Ishikawa (cell line): Measurements from ENCODE around the gene ATP2C2.
A peak's percentile ranks its signal among the peaks of the same experiment; 100 is the strongest.

Source experiments
- CEBPB ChIP-seq: IDR thresholded peaks from 2 replicates; pipeline ENCODE4 v1.6.1; 2012
- CREB1 ChIP-seq: IDR thresholded peaks from 2 replicates; pipeline ENCODE4 v1.6.1; 2012; ENCODE audit warnings: low read depth
- EGR1 ChIP-seq: IDR thresholded peaks from 2 replicates; pipeline ENCODE4 v1.6.1; 2012
- EP300 ChIP-seq: IDR thresholded peaks from 2 replicates; pipeline ENCODE4 v1.6.1; 2012; ENCODE audit warnings: borderline replicate concordance
- FOXM1 ChIP-seq: IDR thresholded peaks from 2 replicates; pipeline ENCODE4 v1.6.1; 2012; ENCODE audit warnings: low read depth, borderline replicate concordance
- MAX ChIP-seq: IDR thresholded peaks from 2 replicates; pipeline ENCODE4 v1.6.1; 2012
- NFIC ChIP-seq: IDR thresholded peaks from 2 replicates; pipeline ENCODE4 v1.6.1; 2012
- RAD21 ChIP-seq: IDR thresholded peaks from 2 replicates; pipeline ENCODE4 v1.6.1; 2012; ENCODE audit warnings: low read depth
- REST ChIP-seq: IDR thresholded peaks from 2 replicates; pipeline ENCODE4 v1.6.1; 2012; ENCODE audit warnings: low read depth, mild to moderate bottlenecking
- TAF1 ChIP-seq: IDR thresholded peaks from 2 replicates; pipeline ENCODE4 v1.6.1; 2012; ENCODE audit warnings: low read depth, mild to moderate bottlenecking
- TCF12 ChIP-seq: IDR thresholded peaks from 2 replicates; pipeline ENCODE4 v1.6.1; 2012; ENCODE audit warnings: low read depth
- TEAD4 ChIP-seq: IDR thresholded peaks from 2 replicates; pipeline ENCODE4 v1.6.1; 2012
- YY1 ChIP-seq: IDR thresholded peaks from 2 replicates; pipeline ENCODE4 v1.6.1; 2012; ENCODE audit warnings: low read depth
- ZBTB7A ChIP-seq: IDR thresholded peaks from 2 replicates; pipeline ENCODE4 v1.6.1; 2012; ENCODE audit warnings: low read depth
- TF ChIP-seq, protein P1 (sequence below): IDR thresholded peaks from 2 replicates; pipeline ENCODE4 v1.6.1; 2012

Gene ATP2C2

DNA sequence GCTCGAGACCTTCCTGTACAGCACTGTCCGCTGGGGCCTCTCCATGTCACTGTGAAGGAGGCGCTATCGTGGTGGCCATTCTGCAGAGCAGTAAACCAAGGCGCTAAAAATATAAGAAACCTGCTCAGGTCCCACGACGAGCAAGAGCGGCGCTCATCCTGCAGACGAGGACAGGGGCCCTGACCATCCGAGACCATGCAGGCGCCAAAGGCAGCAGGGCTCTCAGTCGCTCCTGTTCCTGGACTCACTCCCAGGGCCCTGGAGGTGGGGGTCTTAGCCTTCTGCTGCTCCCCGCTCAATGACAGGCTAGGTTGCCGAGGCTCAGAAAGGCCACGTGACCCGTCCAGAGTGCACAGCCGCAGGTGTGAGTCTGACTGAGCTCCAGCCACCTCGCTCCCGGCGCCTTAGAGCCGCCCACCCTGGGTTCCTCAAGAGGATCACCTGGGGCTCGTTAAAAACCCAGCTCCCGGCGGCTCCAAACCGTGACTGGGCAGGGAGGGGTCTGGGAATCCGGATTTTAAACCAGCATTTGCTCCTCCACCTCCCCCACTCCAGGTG lies 509 bp upstream of the ATP2C2 start:
- TF ChIP-seq, protein P1, sequence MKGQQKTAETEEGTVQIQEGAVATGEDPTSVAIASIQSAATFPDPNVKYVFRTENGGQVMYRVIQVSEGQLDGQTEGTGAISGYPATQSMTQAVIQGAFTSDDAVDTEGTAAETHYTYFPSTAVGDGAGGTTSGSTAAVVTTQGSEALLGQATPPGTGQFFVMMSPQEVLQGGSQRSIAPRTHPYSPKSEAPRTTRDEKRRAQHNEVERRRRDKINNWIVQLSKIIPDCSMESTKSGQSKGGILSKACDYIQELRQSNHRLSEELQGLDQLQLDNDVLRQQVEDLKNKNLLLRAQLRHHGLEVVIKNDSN = peak; percentile 93
- no peak for TF ChIP-seq FOXM1
- peak; percentile 64 for TF ChIP-seq MAX

DNA sequence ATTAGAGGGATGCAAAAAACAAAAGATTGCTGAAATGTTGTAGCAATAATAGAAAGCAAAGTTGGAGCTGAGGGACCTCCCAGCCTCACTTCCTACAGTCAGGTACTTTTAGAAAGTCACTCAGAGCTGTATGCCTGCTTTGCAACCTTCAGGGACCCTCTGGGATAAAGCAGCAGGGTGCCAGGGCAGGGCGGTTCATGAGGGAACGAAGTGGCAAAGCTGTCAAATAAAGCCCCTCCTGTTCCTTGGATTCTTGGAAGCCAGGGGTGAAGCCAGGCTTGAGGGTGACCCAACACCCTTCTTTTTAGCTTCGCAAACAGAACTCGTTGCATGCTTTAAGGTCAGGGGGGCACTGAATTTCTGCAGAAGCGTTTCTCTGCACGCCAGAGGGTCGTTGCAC lies 767 bp downstream of the ATP2C2 start:
- TF ChIP-seq, protein P1 = no peak
- TF ChIP-seq ZBTB7A (no peak), EGR1 (no peak), EP300 (no peak), NFIC (no peak), YY1 (no peak), FOXM1 (no peak), RAD21 (no peak), TAF1 (no peak), TEAD4 (no peak), REST (no peak)

DNA sequence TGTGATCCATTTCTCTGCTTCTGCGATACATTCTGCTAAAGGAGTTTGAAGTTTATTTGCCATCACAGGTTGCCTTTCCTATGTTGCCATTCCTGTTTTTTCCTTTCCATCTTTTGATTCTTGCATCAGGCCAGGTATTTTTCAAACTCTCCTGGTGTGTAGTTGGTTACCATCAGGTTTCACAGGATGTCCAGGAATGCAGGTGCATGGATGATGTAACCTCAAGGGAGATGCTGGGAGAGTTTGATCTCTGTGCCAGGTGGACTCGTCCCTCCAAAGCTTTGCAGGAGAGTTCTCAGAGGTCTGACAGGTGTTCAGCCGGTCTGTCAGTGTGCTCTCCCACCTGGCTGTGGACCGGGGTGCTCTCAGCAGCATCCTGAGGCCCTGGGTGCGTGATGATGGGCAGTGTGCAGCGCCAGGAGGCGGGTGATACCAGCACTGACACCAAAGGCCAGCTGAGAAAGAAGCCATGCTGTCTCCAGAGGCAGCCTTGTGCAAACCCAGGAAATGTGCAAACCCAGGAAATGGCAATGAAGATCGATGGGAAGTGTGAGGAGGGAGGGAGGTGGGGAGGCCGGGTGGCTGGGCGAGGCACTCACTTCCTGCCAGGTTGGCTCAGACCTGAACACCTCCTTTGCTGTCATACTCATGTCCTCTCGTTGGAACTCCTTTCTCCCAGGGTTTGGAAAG lies 1.7 kb downstream of the ATP2C2 start:
- TF ChIP-seq TEAD4 (peak; percentile 48), REST (no peak)

GRCh38 chr16:84370723-84371552 lies 2.6 kb downstream of the ATP2C2 start:
- TF ChIP-seq CEBPB = no peak
- no peak for TF ChIP-seq FOXM1
- no peak for TF ChIP-seq RAD21
- TF ChIP-seq ZBTB7A = no peak
- TF ChIP-seq, protein P1 = no peak
- no peak for TF ChIP-seq EP300
- TF ChIP-seq TEAD4 = no peak
- TF ChIP-seq EGR1 = no peak
- TF ChIP-seq YY1 = no peak
- no peak for TF ChIP-seq TAF1
- TF ChIP-seq REST = no peak
- TF ChIP-seq CREB1 = no peak
- no peak for TF ChIP-seq MAX
- TF ChIP-seq NFIC = no peak
- no peak for TF ChIP-seq TCF12
